Measurements from ENCODE around the gene MAGEA12.
"Not testable (repeated sequence)": the region's sequence is repeated elsewhere in the genome, so short reads cannot be mapped to it uniquely, and the experiment has no call there.

- not testable (repeated sequence) for TF ChIP-seq POLR2A (IDR thresholded peaks at IDR 0.05); CTCF (IDR thresholded peaks at IDR 0.05); POLR2AphosphoS5 (IDR thresholded peaks at IDR 0.05; ENCODE audit: insufficient read depth in 1 of 2, low read depth in 1 of 2)
Measured at GRCh38 chrX:152736528-152736927, 3.0 kb downstream of the MAGEA12 start.

Data from vagina (tissue), 2 donors.